Nephron (organoid): ENCODE measurements around the gene ELP4.

Experiments used
- H3K27ac Mint-ChIP-seq, 3 experiments: 2 replicates each; pipeline ENCODE4 v1.8.0; 2020; ENCODE audit warnings: mixed read lengths in 3 of 3, mild to moderate bottlenecking in 2 of 3, moderate library complexity in 1 of 3
- H3K27me3 Mint-ChIP-seq: 2 replicates; pipeline ENCODE4 v1.8.0; 2021; ENCODE audit warnings: low read depth, mild to moderate bottlenecking, moderate library complexity, mixed read lengths
- H3K36me3 Mint-ChIP-seq: 2 replicates; pipeline ENCODE4 v1.8.0; 2020; ENCODE audit warnings: low read depth, mixed read lengths
- H3K4me1 Mint-ChIP-seq: 2 replicates; pipeline ENCODE4 v1.8.0; 2020; ENCODE audit warnings: mixed read lengths
- H3K4me3 Mint-ChIP-seq, 3 experiments: 2 replicates each; pipeline ENCODE4 v1.8.0; 2020; ENCODE audit warnings: mild to moderate bottlenecking in 3 of 3, mixed read lengths in 3 of 3, moderate library complexity in 2 of 3
- H3K9me3 Mint-ChIP-seq: 2 replicates; pipeline ENCODE4 v1.8.0; 2020; ENCODE audit warnings: mixed read lengths
- CTCF ChIP-seq, 3 experiments: fragments of 200-600 bp; sonication (generic); IDR thresholded peaks; one replicate each; pipeline ENCODE4 v1.5.0; 2021; ENCODE audit warnings: antibody characterized with exemption in 3 of 3; ENCODE audit not compliant: unreplicated experiment in 3 of 3

Gene ELP4

GRCh38 chr11:31509429-31510345, at the start of gene ELP4, which contains the start of gene IMMP1L:
Gene ELP4 (plus strand): TSS chr11:31509767. CDS start chr11:31509785, 18 bp downstream.
Gene IMMP1L (minus strand): TSS chr11:31509622. CDS start chr11:31463276, 46,346 bp downstream.
- Mint-ChIP-seq H3K4me1 (peaks cover 30% of the 10 kb centered on the region), H3K27ac (peak within 1 kb of the TSS; percentile 95 to 99 (median 99)), H3K27me3 (no peaks in the 10 kb centered on the region), H3K36me3 (peaks cover 14% of the 10 kb centered on the region), H3K4me3 (peak within 1 kb of the TSS; percentile 92 to 98 (median 97)), H3K9me3 (no peaks in the 10 kb centered on the region)
- TF ChIP-seq CTCF (IDR thresholded peaks at IDR 0.05; ENCODE audit: unreplicated experiment in 3 of 3): no peak

GRCh38 chr11:31464436-31464835, 45.1 kb upstream of the ELP4 start:
- Mint-ChIP-seq H3K27ac (no peak overlapping the region), H3K27me3 (no peaks in the 10 kb centered on the region), H3K4me3 (no peak overlapping the region), H3K4me1 (no peaks in the 10 kb centered on the region), H3K9me3 (peaks cover 31% of the 10 kb centered on the region), H3K36me3 (peaks cover 59% of the 10 kb centered on the region)
- TF ChIP-seq CTCF (IDR thresholded peaks at IDR 0.05; ENCODE audit: unreplicated experiment in 3 of 3): no peak

- TF ChIP-seq CTCF (IDR thresholded peaks at IDR 0.05; ENCODE audit: unreplicated experiment in 3 of 3): no peak
- Mint-ChIP-seq H3K4me1 (no peaks in the 10 kb centered on the region), H3K4me3 (no peak overlapping the region), H3K27me3 (no peaks in the 10 kb centered on the region), H3K9me3 (no peaks in the 10 kb centered on the region), H3K36me3 (peaks cover 24% of the 10 kb centered on the region), H3K27ac (no peak overlapping the region)
Measured at GRCh38 chr11:31474083-31474482, 35.5 kb upstream of the ELP4 start.

- H3K4me1 Mint-ChIP-seq: no peaks in the 10 kb centered on the region
- no peaks in the 10 kb centered on the region for H3K9me3 Mint-ChIP-seq
- no peak overlapping the region for H3K27ac Mint-ChIP-seq
- no peaks in the 10 kb centered on the region for H3K27me3 Mint-ChIP-seq
- TF ChIP-seq CTCF (IDR thresholded peaks at IDR 0.05; ENCODE audit: unreplicated experiment in 3 of 3): no peak
- no peak overlapping the region for H3K4me3 Mint-ChIP-seq
- H3K36me3 Mint-ChIP-seq: peaks cover 5% of the 10 kb centered on the region
Measured at GRCh38 chr11:31477528-31478222, 31.9 kb upstream of the ELP4 start.

GRCh38 chr11:31478223-31478590, 31.4 kb upstream of the ELP4 start:
- Mint-ChIP-seq H3K36me3 (peaks cover 5% of the 10 kb centered on the region), H3K27me3 (no peaks in the 10 kb centered on the region), H3K4me1 (no peaks in the 10 kb centered on the region), H3K27ac (no peak overlapping the region), H3K4me3 (no peak overlapping the region), H3K9me3 (no peaks in the 10 kb centered on the region)
- TF ChIP-seq CTCF (IDR thresholded peaks at IDR 0.05; ENCODE audit: unreplicated experiment in 3 of 3): no peak
